Pancreas (tissue), 10 donors: ENCODE measurements around the gene COQ10B. TPM values are rescaled to one million over a fixed set of nuclear protein-coding genes. Genes with fewer than 3 reads are reported as not detected.
A peak's percentile ranks its signal among the peaks of the same experiment; 100 is the strongest.

Source experiments
- ATAC-seq, 4 donors: fragments of 200-7000 bp; cut with Tn5 transposase; one replicate each; pipeline versions ENCODE4 v1.8.0 to v1.9.1; 2020; ENCODE audit warnings: mild to moderate bottlenecking in 4 of 4, moderate library complexity in 4 of 4
- DNase-seq, 6 donors: peaks; one replicate each; pipeline ENCODE4 v3.0.0-alpha.2; 2020
- FAIRE-seq: peaks from 2 replicates; lab custom pipeline; 2012; peaks lifted over from hg19 to GRCh38; lab: Jason Lieb, UNC
- H3K27ac ChIP-seq, 4 donors: fragments of 200-600 bp; sonication (generic); 1 replicate in 3 of 4; 2 replicates in 1 of 4; pipeline versions ENCODE4 v1.5.0 to v1.8.0; 2020
- H3K27me3 ChIP-seq, 4 donors: fragments of 200-600 bp; one replicate each; pipeline ENCODE4 v1.8.0; 2021
- H3K36me3 ChIP-seq, 3 donors: fragments of 200-600 bp; sonication (generic) in 1 of 3; one replicate each; pipeline versions ENCODE4 v1.5.0 to v1.8.0; 2020 to 2021
- H3K4me1 ChIP-seq, 3 donors: fragments of 200-600 bp; one replicate each; pipeline ENCODE4 v1.8.0; 2021
- H3K4me3 ChIP-seq, 4 donors: fragments of 200-600 bp; sonication (generic) in 2 of 4; one replicate each; pipeline versions ENCODE4 v1.5.0 to v1.8.0; 2020 to 2021
- H3K9me3 ChIP-seq, 4 donors: fragments of 200-600 bp; one replicate each; pipeline ENCODE4 v1.8.0; 2021
- CTCF ChIP-seq, 4 donors: fragments of 200-600 bp; sonication (generic) in 3 of 4; IDR thresholded peaks; one replicate each; pipeline versions ENCODE4 v1.5.0 to v1.8.0; 2021; ENCODE audit warnings: antibody characterized with exemption in 4 of 4
- WGBS, 2 donors: extraction: QIAGEN DNeasy Blood & Tissue Kit; methylation state at CpG; one replicate each; pipeline ENCODE4 v1.1.7; 2013; 5-methylcytosine and 5-hydroxymethylcytosine counted together
- intact Hi-C, 3 donors: fragments of 100-400 bp; cut with DNase I; formaldehyde crosslinking; loops; one replicate each; pipeline versions ENCODE4 v1.11.1 to v1.14.2; 2022
- polyA plus RNA-seq, 2 donors: library from polyadenylated mRNA; stranded (reverse); fragments of 200-250 nt; gene quantifications; one replicate each; pipeline ENCODE4 v1.2.3, GENCODE V29; 2013
- total RNA-seq, 6 donors: library from RNA; stranded (reverse); fragmentation: NEBNext Ultra II Directional in 4 of 6; extraction: Animal tissue kit (Norgen Biotek cat#: 25700) in 4 of 6; gene quantifications; one replicate each; pipeline versions ENCODE4 v1.2.1 to v1.2.4, GENCODE V29; 2021 to 2023
- donor health status: healthy with polysubstance abuse.
- donor health status: DM: no; HTN: no; CAD: no; lungs with moderate emphysema.
- donor health status: DM: no; HTN: no; CAD: no.
- donor health status: control.
- donor health status: control.
- donor health status: Bipolar disorder and iron deficiency.
- donor health status: DM: yes; HTN: yes; CAD: no.
- donor health status: DM: no; HTN: no; CAD: no.
- donor health status: DM: no; HTN: no; CAD: no.
- donor health status: DM: yes; HTN: yes; CAD: no.

Gene COQ10B
- total and polyA plus RNA-seq, 8 donors, result 5.7 to 10.8 (median 9.7) TPM

GRCh38 chr2:197416268-197416667, 37.1 kb upstream of the COQ10B start:
- no peak overlapping the region for H3K27ac ChIP-seq
- no peak overlapping the region for H3K4me3 ChIP-seq
- DNase-seq, result no peak
- WGBS, 2 donors, result 64 to 74% methylated on average over 1 of the region's 1 CpG
- intact Hi-C loops, result no loop called here
- peaks cover 0 to 1% (median 0%) of the 10 kb centered on the region in 3 donors for H3K4me1 ChIP-seq
- ATAC-seq, result no peak
- FAIRE-seq, result no peak
- no peaks in the 10 kb centered on the region for H3K9me3 ChIP-seq
- TF ChIP-seq CTCF (IDR thresholded peaks at IDR 0.05), result no peak
- peaks cover 9 to 83% (median 71%) of the 10 kb centered on the region in 3 donors for H3K36me3 ChIP-seq
- H3K27me3 ChIP-seq, result no peaks in the 10 kb centered on the region

GRCh38 chr2:197419438-197419837, 33.9 kb upstream of the COQ10B start:
- DNase-seq (no peak), FAIRE-seq (no peak), ATAC-seq (no peak)
- Histone ChIP-seq H3K27ac (no peak overlapping the region), H3K9me3 (no peaks in the 10 kb centered on the region), H3K4me3 (no peak overlapping the region), H3K27me3 (no peaks in the 10 kb centered on the region), H3K4me1 (peaks cover 3 to 9% (median 6%) of the 10 kb centered on the region in 3 donors), H3K36me3 (peaks cover 9 to 76% (median 62%) of the 10 kb centered on the region in 3 donors)
- TF ChIP-seq CTCF (IDR thresholded peaks at IDR 0.05), result no peak
- intact Hi-C loops, result no loop called here

- ATAC-seq, result peak in 1 of 4 donors; percentile 22
- no peak overlapping the region for H3K27ac ChIP-seq
- no peak for DNase-seq
- FAIRE-seq, result no peak
- 74 to 79% methylated on average over 2 of the region's 2 CpGs for WGBS, 2 donors
- H3K27me3 ChIP-seq, result no peaks in the 10 kb centered on the region
- H3K4me3 ChIP-seq, result no peak overlapping the region
- intact Hi-C loops, result no loop called here
- H3K9me3 ChIP-seq, result no peaks in the 10 kb centered on the region
- H3K36me3 ChIP-seq, result peaks cover 4 to 41% (median 34%) of the 10 kb centered on the region in 3 donors
- peaks cover 6 to 31% (median 28%) of the 10 kb centered on the region in 3 donors for H3K4me1 ChIP-seq
- no peak for TF ChIP-seq CTCF (IDR thresholded peaks at IDR 0.05)
Measured at GRCh38 chr2:197423307-197423706, 30.0 kb upstream of the COQ10B start.

GRCh38 chr2:197425550-197425949, 27.8 kb upstream of the COQ10B start:
- H3K27me3 ChIP-seq, result no peaks in the 10 kb centered on the region
- intact Hi-C loops, result no loop called here
- WGBS, 2 donors, result 52 to 59% methylated on average over 7 of the region's 7 CpGs
- no peak overlapping the region for H3K27ac ChIP-seq
- peaks cover 6 to 35% (median 34%) of the 10 kb centered on the region in 3 donors for H3K4me1 ChIP-seq
- H3K4me3 ChIP-seq, result no peak overlapping the region
- H3K9me3 ChIP-seq, result no peaks in the 10 kb centered on the region
- no peak for TF ChIP-seq CTCF (IDR thresholded peaks at IDR 0.05)
- H3K36me3 ChIP-seq, result peaks cover 0 to 19% (median 13%) of the 10 kb centered on the region in 3 donors
- FAIRE-seq (no peak), DNase-seq (no peak), ATAC-seq (peak in 1 of 4 donors; percentile 17)

DNA sequence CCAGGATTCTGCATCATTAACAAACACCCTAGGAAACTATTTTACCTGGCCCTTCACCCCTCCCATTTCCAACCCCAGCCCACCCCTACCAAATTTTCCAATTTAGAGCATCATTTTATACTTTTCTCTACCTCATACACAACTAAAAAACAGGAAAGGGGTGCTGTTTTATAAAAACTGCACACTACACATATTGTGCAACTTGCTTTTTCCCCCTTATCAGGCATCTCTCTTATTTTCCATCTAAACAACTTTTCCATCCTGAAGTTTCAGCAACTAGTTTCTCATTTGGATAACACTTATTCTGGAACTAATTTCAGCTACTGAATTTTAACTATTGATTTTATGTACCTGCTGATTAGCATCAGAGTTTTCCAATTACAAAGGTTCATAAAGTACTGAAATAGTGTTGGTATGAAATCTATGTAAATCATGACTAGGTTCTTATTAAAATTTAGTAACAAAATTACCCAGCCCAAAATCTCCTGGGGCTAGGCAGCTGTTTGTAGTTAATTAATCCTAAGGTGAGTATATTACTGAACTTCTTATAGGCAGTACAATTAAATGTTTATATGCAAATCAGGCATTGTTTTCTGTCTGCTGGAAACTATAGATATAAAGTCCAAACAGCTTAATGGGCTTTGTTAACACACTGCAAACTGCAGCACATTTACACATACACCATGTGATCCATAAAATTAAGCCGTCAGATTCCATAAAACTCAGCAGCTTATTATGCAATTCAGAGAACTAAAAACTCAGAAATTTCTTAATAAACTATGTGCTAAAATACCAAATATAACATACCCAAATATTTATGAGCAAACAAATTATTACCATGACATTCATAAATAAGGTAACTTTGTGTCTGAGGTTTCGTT, 26.4 kb upstream of the COQ10B start:
- 39 to 42% methylated on average over 2 of the region's 2 CpGs for WGBS, 2 donors
- FAIRE-seq (no peak), ATAC-seq (no peak), DNase-seq (no peak)
- Histone ChIP-seq H3K36me3 (peaks cover 0 to 11% (median 6%) of the 10 kb centered on the region in 3 donors), H3K27me3 (no peaks in the 10 kb centered on the region), H3K4me3 (no peak overlapping the region), H3K27ac (no peak overlapping the region), H3K4me1 (peaks cover 15 to 45% (median 44%) of the 10 kb centered on the region in 3 donors), H3K9me3 (no peaks in the 10 kb centered on the region)
- no peak for TF ChIP-seq CTCF (IDR thresholded peaks at IDR 0.05)
- intact Hi-C loops, result no loop called here
